Tibial nerve (tissue), 4 donors: ENCODE data around the gene MACF1.

Experiments used
- CTCF ChIP-seq, 5 experiments: fragments of 200-600 bp in 3 of 5; fragments of 450-650 bp in 2 of 5; sonication (generic) in 3 of 5; IDR thresholded peaks; one replicate each; pipeline ENCODE4 v1.5.1; 2016 to 2019; ENCODE audit warnings: antibody characterized with exemption in 5 of 5, mild to moderate bottlenecking in 3 of 5, moderate library complexity in 2 of 5
- EP300 ChIP-seq, 2 donors: sonication (generic); formaldehyde crosslinking; IDR thresholded peaks; one replicate each; pipeline ENCODE4 v1.6.1; 2017; ENCODE audit warnings: antibody characterized with exemption in 2 of 2, mild to moderate bottlenecking in 1 of 2
- POLR2A ChIP-seq, 2 donors: fragments of 450-650 bp; IDR thresholded peaks; one replicate each; pipeline ENCODE4 v1.6.1; 2017; ENCODE audit warnings: antibody characterized with exemption in 2 of 2, mild to moderate bottlenecking in 2 of 2, moderate library complexity in 2 of 2

- TF ChIP-seq CTCF (IDR thresholded peaks at IDR 0.05) = no peak
- TF ChIP-seq POLR2A (IDR thresholded peaks at IDR 0.05) = no peak
- no peak for TF ChIP-seq EP300 (IDR thresholded peaks at IDR 0.05)
Observed at GRCh38 chr1:39425634-39426033, 221.1 kb downstream of the MACF1 start.
